Thoracic aorta (tissue), 2 donors: ENCODE data around the gene IGSF11. TPM values are rescaled to one million over a fixed set of nuclear protein-coding genes. Genes with fewer than 3 reads are reported as not detected.

Experiments
- ATAC-seq: fragments of 150-250 bp; one replicate; pipeline ENCODE4 v1.8.0; 2017; ENCODE audit warnings: low read depth; ENCODE audit not compliant: insufficient number of reproducible peaks, low FRiP score
- DNase-seq: peaks from one replicate; pipeline ENCODE4 v3.0.0-alpha.2; 2020; ENCODE audit warnings: low spot score
- H3K27ac ChIP-seq, 2 donors: fragments of 200-600 bp; sonication (generic); 1 replicate in 1 of 2; 2 replicates in 1 of 2; pipeline ENCODE4 v1.5.1; 2016; ENCODE audit warnings: mild to moderate bottlenecking in 2 of 2, moderate library complexity in 2 of 2
- H3K27me3 ChIP-seq: fragments of 200-600 bp; sonication (generic); replicated peaks from 2 replicates; pipeline ENCODE4 v1.6.0; 2016; ENCODE audit warnings: mild to moderate bottlenecking; ENCODE audit not compliant: insufficient read depth
- H3K36me3 ChIP-seq: fragments of 200-600 bp; sonication (generic); one replicate; pipeline ENCODE4 v1.5.1; 2016
- H3K4me1 ChIP-seq, 2 donors: fragments of 200-600 bp; sonication (generic); 1 replicate in 1 of 2; 2 replicates in 1 of 2; pipeline versions ENCODE4 v1.5.1 to v1.6.0; 2016; ENCODE audit warnings: low read depth in 2 of 2, mild to moderate bottlenecking in 1 of 2; ENCODE audit not compliant: control insufficient read depth in 1 of 2
- H3K4me3 ChIP-seq: fragments of 200-600 bp; sonication (generic); 2 replicates; pipeline ENCODE4 v1.5.1; 2016; ENCODE audit warnings: mild to moderate bottlenecking
- H3K9me3 ChIP-seq: fragments of 200-600 bp; sonication (generic); 2 replicates; pipeline ENCODE4 v1.5.1; 2016
- total RNA-seq, 2 donors: library from RNA; depleted of rRNA; stranded (reverse); fragments of >200 nt; gene quantifications; one replicate each; pipeline versions ENCODE4 v1.1.0 to v1.2.3, GENCODE V29; 2016
- TF ChIP-seq, protein P1 (sequence below): fragments of 200-600 bp; sonication (generic); IDR thresholded peaks from one replicate; pipeline ENCODE4 v1.5.1; 2019; ENCODE audit warnings: antibody characterized with exemption

Gene IGSF11
- total RNA-seq, 2 donors from 2014 or later = 0.71 TPM; not detected in 1

DNA sequence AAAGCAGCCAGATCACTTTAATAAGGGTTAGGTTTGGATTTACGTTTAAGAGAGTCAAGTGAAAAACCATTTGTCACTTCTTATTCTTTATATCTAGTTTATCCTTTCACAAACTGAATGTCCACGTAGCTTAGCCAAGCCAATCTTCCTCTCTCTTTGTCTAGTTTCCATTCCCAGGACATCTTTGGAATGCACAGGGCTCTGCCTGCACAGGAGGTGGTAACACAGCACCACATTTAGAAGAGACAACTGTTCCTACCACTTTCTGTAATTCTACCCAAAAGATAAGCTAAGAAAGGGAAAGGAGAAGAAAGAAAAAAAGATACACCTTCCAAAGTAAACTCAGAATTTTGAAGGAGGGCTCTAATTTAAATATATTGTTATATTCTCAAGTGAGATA lies 67.9 kb downstream of the IGSF11 start:
- ATAC-seq (no peak), DNase-seq (no peak)
- Histone ChIP-seq H3K9me3 (no peaks in the 10 kb centered on the region), H3K4me3 (no peak overlapping the region), H3K36me3 (no peaks in the 10 kb centered on the region), H3K27me3 (no peaks in the 10 kb centered on the region), H3K27ac (no peak overlapping the region), H3K4me1 (no peaks in the 10 kb centered on the region)
- TF ChIP-seq, protein P1, sequence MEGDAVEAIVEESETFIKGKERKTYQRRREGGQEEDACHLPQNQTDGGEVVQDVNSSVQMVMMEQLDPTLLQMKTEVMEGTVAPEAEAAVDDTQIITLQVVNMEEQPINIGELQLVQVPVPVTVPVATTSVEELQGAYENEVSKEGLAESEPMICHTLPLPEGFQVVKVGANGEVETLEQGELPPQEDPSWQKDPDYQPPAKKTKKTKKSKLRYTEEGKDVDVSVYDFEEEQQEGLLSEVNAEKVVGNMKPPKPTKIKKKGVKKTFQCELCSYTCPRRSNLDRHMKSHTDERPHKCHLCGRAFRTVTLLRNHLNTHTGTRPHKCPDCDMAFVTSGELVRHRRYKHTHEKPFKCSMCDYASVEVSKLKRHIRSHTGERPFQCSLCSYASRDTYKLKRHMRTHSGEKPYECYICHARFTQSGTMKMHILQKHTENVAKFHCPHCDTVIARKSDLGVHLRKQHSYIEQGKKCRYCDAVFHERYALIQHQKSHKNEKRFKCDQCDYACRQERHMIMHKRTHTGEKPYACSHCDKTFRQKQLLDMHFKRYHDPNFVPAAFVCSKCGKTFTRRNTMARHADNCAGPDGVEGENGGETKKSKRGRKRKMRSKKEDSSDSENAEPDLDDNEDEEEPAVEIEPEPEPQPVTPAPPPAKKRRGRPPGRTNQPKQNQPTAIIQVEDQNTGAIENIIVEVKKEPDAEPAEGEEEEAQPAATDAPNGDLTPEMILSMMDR = no peak

DNA sequence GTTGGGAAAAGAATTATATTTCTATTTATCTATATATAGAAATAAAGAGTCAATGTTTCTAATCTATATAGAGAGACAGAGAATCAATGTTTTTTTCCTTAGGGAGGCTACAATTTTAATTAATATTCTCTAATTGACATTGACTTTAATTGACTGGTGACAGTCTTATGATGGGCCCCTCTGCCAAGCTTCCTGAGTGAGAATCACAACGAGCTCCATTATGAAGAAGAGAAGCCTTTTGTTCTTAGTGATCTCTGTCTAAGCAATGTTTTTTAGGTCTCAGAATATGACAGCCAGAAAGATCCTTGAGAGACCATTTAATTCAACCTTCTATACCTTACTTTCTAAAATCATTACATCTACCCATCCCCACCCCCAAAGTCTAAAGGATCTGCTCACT lies 70.9 kb downstream of the IGSF11 start:
- Histone ChIP-seq H3K4me3 (no peak overlapping the region), H3K9me3 (no peaks in the 10 kb centered on the region), H3K27ac (no peak overlapping the region), H3K27me3 (no peaks in the 10 kb centered on the region), H3K36me3 (no peaks in the 10 kb centered on the region), H3K4me1 (no peaks in the 10 kb centered on the region)
- ATAC-seq = no peak
- no peak for DNase-seq
- TF ChIP-seq, protein P1 = no peak

DNA sequence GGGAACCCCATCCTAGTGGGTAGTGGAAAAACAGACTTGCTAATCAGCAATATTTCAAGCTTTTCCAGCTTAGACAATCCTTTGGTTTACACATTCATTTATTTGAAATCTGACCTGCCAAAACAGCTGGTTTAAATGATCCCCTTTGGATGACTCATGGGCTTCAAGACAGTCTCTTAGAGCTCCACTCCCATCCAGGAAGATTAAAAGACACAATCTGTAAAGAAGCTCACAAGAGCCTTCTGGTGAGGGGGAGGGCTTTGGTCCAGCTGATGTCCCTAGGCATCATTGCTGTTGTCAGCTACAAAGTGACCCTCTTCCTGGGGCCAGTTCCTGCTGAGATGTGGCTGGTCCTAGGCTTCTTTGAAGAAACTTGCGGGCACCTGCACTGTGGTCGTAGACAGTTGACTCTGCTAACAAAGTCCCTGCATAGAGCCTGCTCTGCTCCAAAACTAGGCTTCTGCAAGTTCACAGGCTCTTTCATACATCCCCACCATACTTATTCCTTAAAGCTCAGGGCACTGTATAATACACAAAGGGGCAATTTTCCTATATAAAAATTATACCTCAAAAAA lies 73.7 kb downstream of the IGSF11 start:
- Histone ChIP-seq H3K9me3 (no peaks in the 10 kb centered on the region), H3K4me1 (no peaks in the 10 kb centered on the region), H3K27me3 (no peaks in the 10 kb centered on the region), H3K36me3 (no peaks in the 10 kb centered on the region), H3K4me3 (no peak overlapping the region), H3K27ac (no peak overlapping the region)
- ATAC-seq (no peak), DNase-seq (no peak)
- TF ChIP-seq, protein P1 = no peak

DNA sequence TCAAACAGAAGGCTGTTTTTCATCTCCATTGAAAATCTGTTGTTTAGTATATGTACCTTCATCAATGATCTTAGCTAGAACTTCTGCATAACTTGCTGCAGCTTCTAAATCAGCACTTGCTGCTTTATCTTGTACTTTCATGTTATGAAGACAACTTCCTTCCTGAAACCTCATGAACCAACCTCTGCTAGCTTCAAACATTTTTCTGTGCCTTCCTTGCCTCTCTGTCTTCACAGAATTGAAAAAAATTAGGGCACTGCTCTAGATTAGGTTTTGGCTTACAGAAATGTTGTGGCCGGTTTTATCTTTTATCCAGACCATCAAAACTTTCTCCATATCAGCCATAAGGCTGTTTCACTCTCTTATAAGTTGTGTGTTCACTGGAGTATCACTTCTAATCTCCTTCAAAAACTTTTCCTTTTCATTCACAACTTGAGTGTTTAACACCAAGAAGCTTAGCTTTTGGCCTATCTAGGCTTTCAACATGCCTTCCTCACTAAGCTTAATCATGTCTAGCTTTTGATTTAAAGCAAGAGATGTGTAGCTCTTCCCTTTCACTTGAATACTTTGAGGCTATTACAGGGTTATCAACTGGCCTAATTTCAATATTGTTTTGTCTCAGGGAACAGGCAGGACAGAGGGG lies 78.6 kb downstream of the IGSF11 start:
- no peak for ATAC-seq
- H3K9me3 ChIP-seq = no peaks in the 10 kb centered on the region
- H3K4me1 ChIP-seq = no peaks in the 10 kb centered on the region
- no peak overlapping the region for H3K27ac ChIP-seq
- TF ChIP-seq, protein P1 = no peak
- DNase-seq = no peak
- H3K4me3 ChIP-seq = no peak overlapping the region
- no peaks in the 10 kb centered on the region for H3K27me3 ChIP-seq
- no peaks in the 10 kb centered on the region for H3K36me3 ChIP-seq

DNA sequence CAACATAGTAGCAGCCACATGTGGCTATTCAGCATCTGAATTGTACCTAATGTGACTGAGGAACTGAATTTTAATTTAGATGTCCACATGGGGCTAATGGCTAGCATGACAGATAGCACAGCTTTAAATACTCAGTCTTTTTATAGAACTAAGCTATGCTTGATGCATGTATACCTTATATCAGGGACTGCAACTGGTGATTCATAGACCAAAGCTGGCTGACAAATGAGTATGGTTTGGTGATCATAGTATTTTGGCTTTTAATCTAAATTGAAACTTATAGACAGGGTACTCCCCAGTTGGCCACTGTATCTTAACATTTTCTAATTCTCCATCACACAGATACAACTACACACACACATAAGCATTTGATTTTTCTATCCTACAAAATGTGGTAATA lies 83.6 kb downstream of the IGSF11 start:
- Histone ChIP-seq H3K27ac (no peak overlapping the region), H3K36me3 (no peaks in the 10 kb centered on the region), H3K9me3 (no peaks in the 10 kb centered on the region), H3K4me3 (no peak overlapping the region), H3K4me1 (no peaks in the 10 kb centered on the region), H3K27me3 (no peaks in the 10 kb centered on the region)
- ATAC-seq (no peak), DNase-seq (no peak)
- TF ChIP-seq, protein P1 = no peak
